Activated gamma-delta T cell treated with anti-CD3 and anti-CD28 coated beads, Interleukin-2, amount 50 U/mL, for 16 hours (primary cell): ENCODE measurements around the gene RALA.

Source experiments
- DNase-seq: peaks from one replicate; pipeline ENCODE4 v3.0.0-alpha.2; 2020; ENCODE audit warnings: low read depth

The RALA gene

DNA sequence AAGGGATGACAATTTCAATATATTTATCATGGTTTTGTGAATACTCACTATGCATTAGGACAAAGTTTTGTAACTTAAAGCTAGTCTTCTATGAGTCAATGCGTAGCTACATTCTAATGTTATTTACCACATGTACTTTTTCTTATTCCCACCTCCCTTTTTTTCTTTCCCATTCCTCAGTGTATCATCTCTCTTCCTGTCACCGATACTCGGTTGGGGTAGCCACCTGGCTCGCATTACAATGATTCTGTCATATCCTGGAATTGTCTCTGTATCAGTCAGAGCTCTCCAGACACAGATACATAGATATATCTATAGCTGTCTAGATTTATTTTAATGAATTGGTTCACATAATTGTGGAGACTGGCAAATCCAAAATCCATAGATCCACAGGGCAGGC, 9.8 kb upstream of the RALA start:
- no peak for DNase-seq

DNA sequence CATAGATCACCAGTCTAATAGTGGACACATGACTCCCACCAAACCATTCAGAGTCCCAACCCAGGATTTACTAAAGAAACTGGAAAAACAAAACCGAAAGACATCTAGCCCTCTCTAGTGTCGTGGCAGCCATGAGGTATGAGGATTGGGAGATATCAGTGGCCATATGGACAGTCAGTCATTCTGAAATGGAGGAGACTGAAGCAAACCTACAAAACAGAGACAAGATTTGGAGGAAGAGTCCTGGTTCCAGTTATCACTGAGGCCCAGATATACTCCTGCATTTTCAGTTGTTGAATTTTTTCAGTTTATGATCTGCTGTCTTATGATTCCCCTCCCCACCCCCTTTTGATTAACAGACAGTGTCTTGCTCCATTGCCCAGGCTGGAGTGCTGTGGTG, 9.1 kb upstream of the RALA start:
- no peak for DNase-seq

DNA sequence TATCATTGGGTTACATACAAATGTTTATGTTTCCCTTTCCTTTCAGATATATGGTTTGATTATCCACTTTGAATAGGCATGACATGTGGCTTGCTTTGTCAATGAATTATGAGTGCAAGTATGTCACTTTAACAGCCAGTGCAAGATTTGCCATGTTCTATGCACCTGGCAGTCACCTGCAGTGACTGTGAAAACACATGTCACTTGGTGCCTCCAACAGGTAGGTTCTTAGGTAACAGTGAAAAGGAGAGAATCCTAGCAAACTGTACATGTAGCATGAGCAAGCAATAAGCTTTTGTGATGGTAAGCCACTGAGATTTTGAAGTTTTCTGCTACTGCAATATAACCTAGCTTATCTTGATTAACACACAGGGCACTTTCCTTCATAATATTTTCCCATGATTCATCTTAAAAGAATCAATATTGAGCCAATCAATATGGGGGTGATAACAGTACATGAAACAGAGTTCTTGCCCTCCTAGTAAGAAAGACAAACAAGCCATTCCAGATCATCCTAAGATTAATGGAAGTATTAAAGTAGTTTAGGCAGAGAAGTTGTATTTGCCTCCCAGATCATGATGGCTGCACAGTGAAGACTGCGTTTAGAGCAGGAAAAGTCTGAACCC, 7.9 kb upstream of the RALA start:
- no peak for DNase-seq

DNA sequence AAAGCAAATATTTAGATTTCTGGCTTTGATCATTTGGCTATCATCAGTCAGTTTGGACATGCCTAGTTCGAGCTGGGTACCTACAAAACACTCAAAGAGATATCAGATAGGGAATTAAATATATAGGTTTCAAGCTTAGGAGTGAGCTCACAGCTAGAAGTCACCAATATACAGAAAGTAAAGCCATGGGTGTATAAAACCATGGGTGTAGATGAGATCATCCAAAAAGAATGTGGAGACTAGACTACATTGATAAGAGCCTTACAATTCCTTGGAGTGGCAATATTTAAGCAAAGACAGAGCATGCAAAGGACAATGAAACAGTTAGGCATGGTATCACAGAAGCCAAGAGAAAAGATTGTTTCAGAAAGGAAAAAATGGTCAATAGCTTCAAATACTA, 7.2 kb upstream of the RALA start:
- no peak for DNase-seq

DNA sequence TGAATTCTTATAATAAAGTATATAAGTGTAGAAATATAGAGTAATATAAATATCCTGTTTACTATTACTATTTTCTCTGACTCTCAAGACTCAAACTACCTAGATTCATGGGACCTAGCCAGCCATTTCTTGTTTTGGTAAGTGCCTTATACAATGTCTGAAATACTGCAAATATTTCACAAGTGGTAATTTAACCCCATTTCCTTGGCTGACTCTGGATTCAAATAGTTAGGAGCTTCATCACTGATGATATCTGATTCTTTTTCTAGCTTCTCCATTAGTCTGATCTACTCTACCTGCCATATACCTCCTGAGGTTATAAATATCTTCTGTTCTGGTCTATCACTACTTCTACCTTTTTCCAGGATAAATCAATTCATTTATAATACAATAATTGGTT, 6.4 kb upstream of the RALA start:
- DNase-seq: no peak

DNA sequence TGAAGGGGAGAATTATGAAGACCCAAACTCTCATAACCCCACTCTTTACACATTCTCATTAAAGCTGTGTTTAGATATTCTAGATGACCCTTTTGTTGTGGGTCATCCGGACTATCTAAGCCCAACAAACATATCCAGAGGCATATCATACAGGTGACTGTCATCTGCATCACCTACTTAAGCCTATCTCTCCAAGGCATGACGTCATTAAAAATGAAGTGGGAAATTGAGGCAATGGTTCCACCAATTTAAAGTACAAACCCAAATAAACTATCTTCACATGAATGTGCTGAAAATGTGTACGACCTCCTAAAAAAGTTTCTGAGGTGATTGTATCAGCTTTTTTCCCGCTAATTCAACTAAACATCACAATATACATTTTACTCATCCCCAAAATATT, 4.5 kb upstream of the RALA start:
- no peak for DNase-seq

DNA sequence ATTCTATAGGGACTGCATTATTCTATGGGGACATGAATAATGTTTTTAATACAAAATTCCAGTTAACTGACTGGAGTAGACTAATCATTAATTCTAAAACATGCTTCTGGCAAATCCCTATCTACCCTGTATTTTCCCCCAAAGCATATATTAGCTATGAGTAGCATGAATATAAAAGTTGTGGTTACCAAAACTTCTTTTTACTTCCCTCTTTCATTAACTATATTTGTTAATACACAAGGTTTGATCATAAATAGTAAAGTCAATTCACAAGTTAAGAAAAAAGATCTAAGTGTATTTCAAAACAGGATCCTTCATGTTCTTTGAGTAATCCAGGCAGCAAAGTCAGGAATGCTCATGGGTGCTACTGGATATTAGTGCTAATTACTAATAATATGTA, 2.9 kb upstream of the RALA start:
- DNase-seq: no peak

DNA sequence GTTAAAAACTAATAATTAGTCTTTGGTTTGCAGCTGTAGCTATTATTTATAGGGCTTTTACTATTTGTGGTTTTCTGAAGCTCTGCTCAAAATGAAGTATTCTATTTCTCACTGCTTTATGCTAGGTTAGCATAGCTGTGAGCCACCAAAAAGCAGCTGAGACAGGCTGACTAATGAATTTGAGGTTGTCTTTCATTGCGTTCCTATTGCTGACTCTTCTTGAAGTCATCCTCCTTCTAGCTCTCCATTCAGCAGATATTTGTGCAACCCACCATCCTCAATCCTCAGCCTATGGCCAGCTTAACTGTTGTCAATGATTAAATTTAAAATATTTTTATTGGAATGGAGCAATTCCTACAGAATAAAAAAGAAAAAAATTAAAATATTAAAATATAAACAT, 2.1 kb upstream of the RALA start:
- DNase-seq: no peak

DNA sequence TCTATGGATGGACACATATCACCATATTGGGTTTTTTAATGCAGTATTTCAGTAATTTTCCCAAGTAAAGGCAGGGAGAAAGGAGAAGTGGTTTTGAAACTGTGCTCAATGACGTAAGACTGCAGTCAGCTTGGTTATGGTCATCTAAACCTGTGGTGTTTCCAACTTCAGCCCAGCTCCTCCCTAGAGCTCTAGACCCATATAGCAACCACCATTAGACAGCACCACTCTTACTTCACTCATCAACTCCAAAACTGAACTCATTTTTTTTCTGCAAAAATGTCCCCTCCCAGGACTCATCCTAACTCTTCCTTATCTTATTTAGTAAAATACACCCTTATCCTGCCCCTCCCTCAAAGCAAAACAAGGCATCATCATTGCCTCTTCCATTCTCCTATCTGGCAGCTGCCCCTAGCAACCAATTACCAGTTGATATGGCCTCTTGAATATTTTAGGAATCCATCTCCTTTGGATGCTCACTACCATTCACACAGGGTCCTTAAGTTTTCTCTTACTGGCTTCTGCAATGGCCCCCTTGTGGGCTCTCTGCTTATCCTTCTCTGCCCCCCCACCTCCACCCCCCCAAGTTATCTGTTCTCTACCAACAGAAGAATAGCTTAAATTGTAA, 1.5 kb upstream of the RALA start:
- DNase-seq: no peak

DNA sequence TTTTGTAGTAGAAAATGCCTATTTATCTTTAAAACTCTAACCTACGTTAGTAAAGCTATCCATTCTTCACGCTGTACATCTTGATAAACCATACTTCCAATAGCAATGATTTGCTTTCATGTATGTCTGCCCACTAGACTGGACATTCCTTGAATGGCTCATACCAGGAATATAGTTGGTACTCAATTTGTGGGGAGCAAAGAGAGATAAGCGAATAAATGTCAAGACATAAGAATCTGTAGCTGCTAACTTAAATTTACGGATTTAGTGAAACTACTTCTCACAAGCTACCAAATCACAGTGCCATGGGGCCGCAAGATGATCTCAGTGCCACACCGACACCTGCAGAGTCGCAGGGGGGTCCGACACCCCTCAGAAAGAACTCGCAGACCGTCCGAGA, 763 bp upstream of the RALA start:
- no peak for DNase-seq

DNA sequence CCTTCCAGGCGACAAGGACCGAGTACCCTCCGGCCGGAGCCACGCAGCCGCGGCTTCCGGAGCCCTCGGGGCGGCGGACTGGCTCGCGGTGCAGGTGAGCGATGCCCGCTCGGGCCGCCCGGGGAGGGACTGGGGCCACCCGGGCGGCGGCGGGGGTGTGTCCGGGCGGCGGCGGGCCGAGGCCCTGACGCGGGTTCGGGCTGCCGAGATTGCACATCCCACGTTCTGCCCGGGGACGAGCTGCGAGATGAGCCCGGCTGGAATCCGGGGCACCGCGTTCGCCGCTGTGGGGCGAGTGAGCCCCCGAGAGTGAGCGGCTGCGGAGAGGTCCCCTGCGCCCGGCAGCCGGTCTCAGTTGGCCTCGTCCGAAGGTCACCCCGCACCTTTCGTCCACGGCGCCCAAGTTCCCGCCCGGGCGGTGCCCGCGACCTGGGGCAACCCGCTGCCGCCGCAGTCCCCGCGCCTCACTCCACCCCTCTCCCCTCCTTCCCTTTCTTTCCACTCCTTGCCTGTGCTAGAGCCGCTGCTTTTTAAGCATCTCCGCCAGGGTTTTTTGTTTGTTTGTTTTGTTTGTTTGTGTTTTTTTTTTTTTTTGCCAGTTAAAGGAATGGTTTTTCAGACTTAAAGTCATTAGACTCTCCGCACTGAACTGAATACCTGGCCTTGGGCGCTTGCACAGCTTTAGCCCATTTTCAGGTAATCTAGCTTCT, 515 bp downstream of the RALA start:
- no peak for DNase-seq

DNA sequence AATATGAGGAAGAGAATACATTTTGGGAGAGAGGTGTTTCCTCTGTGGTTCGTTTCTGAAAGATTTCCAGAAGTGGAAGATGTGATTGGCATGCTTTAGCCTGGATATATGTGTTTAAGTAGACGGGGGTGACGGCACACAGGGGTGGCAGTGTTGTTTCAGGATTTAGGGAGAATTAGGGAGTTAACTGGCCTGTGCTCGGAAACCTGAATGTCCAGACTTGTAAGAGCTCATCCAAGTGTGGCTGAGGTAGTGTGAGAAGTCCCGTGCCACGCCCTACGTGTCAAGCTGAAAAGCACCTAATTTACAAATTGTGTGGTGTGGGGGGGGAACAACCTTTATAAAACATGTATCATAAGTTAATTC, 1.1 kb downstream of the RALA start:
- no peak for DNase-seq

DNA sequence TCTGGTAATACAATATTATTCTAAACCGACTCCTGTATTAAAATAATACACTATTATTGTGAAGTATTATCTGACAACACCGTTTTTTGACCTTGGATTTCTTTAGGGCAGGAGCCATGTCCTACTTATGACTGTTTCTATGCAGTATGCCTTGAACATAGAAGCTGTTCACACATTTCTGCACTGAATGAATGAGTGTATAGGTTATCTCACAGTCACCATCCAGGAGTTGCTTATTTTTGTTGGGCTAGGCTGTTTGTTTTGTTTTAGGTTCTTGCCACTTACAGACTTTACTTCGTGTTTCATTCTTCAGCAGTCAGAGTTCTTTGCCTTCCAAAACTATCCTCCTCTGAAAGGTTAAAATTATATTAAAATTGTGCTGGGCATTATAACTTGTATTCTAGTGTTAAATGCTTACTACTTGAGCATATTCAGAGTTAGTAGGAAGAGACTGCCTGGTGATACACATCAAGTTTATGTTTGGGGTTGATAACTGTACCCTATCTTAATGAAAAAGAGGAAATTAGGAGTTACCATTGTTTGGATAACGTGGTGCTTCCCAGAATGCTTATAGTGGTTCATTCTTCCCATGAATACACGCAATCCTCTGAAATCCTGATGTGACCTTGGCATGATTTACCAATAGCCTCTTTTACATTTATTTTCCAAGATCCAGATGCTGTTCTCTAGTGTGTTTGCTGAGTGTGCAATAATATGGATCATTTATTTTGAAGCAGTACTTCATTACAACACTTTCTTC, 1.7 kb downstream of the RALA start:
- no peak for DNase-seq

DNA sequence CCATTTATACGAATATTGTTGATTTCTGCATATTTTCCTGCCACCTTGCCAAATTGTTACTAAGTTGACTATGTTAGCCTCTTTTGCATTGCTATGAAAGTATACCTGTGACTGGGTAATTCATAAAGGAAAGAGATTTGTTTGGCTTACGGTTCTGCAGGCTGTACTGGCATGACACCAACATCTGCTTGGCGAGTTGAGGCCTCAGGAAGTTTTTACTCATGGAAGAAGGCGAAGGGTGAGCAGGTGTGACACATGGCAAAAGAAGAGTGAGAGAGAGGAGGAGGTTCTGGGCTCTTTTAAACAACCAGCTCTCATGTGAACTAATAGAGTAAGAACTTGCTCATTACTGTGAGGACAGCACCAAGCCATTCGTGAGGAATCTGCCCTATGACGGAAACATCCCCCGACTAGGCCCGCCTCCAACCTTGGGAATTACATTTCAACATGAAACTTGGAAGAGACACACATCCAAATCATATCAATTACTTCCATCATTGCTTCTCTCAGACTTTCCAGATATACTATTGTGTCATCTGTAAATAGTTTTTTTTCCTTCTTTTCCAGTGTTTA, 8.4 kb downstream of the RALA start:
- DNase-seq: no peak

DNA sequence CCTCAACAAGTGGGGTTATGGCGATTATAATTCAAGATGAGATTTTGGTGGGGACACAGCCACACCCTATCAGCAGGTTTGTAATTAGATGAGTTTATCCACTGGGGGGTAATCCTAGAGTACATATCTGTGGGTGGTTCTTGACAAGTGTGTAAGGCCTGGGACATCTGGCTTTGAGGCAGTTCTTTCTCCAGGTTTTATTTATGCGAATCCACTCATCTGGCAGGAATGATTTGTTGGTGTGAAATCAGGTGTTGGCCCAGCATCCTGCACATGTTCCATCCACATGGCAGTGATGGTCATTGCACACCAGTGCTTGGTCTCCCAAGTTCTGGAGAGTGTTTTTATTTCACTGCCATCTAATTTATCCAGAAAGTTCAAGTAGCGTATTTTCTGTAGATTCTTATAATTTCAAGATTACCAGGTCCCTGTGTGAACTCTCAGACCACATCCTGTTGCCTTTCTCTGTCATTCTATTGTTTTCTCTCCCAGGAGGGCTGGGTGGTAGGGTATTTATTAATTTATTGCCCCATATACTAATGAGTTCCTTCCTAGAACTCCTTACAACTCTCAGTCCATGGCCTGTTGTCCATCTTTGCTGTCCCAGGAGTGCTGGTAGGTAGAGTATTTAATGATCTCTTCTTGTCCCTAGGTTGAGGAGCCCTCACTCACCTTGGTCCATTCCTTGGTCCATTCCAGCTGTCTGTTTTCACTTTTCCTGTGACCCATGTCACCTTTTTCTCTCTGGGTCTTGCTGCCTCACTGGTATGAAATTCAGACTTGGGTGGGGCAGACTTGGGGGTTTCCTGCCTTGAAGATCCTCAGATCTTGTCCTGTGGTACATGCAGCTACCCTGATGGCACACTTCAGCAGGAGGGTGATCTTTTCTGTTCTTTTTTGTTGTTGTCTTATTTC, 10.4 kb downstream of the RALA start:
- DNase-seq: no peak

DNA sequence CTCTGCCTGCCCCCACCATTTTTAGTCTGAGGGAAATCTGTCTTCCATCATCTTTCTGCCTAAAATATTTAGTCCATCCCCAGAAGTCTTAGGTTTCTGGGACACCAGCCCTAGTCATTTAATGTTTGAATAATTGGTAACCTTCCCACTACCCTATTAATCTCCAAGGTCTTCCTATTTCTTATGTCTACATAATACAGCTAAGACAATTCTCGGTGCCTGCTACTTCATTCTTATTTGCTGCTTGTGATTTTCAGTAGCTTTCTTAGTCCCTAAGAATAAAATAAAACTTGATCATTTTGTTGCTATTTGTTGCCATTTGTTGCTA, 11.1 kb downstream of the RALA start:
- DNase-seq: no peak

DNA sequence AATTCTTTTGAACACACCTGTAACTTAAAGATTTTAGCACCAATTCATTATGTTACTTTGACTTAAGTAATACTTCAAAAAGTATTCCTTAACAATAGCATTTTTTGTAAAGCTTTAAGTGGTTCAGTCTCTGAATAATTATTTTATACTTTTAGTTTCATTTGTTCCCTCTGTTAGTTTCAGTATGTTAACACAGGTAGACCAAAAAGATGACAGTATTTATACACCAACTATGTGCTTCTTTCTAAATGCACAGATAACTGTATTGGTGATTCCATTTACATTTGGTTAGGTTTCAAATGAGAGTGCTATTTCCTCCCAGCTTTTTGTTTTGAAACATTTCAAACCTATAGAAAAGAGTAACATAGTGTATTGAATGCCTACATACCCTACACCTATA, 14.0 kb downstream of the RALA start:
- DNase-seq: no peak

DNA sequence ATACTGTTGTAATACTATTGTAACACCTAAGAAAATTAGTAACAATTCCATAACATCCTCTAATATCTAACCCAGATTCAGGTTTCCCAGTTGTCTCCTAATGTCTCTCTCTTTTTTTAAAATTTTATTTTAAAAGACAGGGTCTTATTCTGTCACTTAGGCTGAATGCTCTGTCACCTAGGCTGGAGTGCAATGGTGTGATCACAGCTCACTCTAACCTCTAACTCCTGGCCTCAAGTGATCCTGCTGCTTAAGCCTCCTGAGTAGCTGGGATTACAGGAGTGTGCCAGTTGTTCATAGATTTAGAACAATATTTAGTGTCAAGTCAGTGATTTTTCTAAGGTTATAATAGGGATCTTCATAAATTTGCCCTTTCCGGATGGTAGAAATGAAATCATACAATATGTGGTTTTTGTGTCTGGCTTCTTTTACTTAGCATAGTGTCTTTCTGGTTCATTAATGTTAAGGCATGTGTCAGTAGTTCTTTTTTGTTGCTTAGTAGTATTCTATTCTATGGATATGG, 14.7 kb downstream of the RALA start:
- no peak for DNase-seq

DNA sequence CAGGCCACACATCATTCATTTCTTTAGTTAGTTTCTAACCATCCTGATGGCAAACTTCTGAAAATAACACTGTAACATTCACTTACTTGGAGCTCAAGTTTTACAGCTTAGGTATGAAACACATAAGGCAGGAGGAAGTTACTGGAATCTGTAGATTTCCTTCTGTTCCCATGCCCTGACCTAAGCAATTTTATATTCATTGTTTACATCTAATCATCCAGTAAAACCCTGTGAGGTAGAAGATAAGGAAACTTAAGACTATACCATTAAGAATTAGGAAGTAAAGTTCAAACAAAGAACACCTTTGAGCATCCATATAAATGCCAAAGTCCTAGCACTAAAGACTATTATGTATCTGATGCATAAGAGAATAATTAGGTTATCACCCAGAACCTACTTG, 19.5 kb downstream of the RALA start:
- no peak for DNase-seq

DNA sequence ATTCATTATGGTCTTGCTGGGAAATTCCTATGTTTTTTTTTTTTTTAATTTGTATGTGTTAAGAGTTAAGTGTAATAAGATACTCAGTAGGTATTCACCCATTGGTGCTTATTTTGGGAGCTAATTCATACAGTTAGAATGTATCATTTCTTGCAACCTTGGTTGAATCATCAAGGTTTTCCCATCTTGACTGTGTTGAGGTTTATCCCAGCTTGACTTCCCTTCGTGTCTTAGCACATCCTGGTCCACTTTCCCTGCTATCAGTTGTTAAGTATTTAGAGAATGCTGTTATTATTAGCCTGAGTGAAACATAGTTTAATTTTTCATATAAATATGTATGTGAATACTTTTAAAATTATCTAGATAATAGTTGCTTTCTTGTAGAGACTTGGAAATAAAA, 20.8 kb downstream of the RALA start:
- DNase-seq: no peak
